GM21723 (cell line): Measurements from ENCODE around the gene RMP24.

Experiments used
- ATAC-seq: cut with Tn5 transposase; IDR thresholded peaks from one replicate; pipeline ENCODE4 v1.9.1; 2021; ENCODE audit warnings: mild to moderate bottlenecking, moderate library complexity; ENCODE audit not compliant: unreplicated experiment

The RMP24 gene

GRCh38 chr18:36025025-36025424 lies 52.5 kb downstream of the RMP24 start:
- no peak for ATAC-seq

DNA sequence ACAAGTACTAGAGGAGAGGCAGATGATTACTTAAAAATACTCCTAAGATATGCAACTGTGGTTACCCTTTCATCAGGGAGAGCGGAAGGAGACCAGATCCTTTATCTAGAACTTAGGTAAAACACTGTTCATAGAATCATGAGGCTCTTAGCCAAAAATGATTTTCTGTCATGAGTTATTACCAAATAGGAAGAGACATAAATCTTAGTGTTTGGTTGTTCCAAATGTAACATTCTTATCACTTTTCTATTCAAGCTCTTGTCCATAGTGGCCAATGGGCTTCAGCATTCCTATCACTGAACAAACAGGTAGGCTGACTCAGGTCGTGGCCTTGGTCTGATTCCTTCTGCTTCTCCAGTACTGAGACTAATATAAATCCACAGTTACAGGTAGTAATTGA lies 56.4 kb downstream of the RMP24 start:
- ATAC-seq, result no peak
